Left lung (tissue), 10 donors: ENCODE data around the gene KCNQ1OT1. TPM values are rescaled to one million over a fixed set of nuclear protein-coding genes. Genes with fewer than 3 reads are reported as not detected.

ENCODE experiments used
- ATAC-seq: fragments of 200-7000 bp; cut with Tn5 transposase; one replicate; pipeline ENCODE4 v1.9.1; 2020; ENCODE audit warnings: moderate library complexity
- DNase-seq, 4 donors: peaks; one replicate each; pipeline ENCODE4 v3.0.0-alpha.2; 2013 to 2020
- H3K27ac ChIP-seq, 2 donors: fragments of 200-600 bp; sonication (generic) in 1 of 2; one replicate each; pipeline versions ENCODE4 v1.5.0 to v1.8.0; 2020 to 2021
- H3K27me3 ChIP-seq, 2 donors: fragments of 200-600 bp; sonication (generic) in 1 of 2; one replicate each; pipeline versions ENCODE4 v1.5.0 to v1.8.0; 2020 to 2021
- H3K36me3 ChIP-seq, 2 donors: fragments of 200-600 bp; sonication (generic) in 1 of 2; one replicate each; pipeline versions ENCODE4 v1.5.0 to v1.8.0; 2020 to 2021
- H3K4me1 ChIP-seq, 2 donors: fragments of 200-600 bp; one replicate each; pipeline ENCODE4 v1.8.0; 2021
- H3K4me3 ChIP-seq, 2 donors: fragments of 200-600 bp; sonication (generic) in 1 of 2; one replicate each; pipeline versions ENCODE4 v1.5.0 to v1.8.0; 2020 to 2021; ENCODE audit warnings: mild to moderate bottlenecking in 1 of 2
- H3K9me3 ChIP-seq, 2 donors: fragments of 200-600 bp; sonication (generic) in 1 of 2; one replicate each; pipeline versions ENCODE4 v1.5.0 to v1.8.0; 2020 to 2021
- intact Hi-C, 2 donors: fragments of 100-400 bp; cut with DNase I; formaldehyde crosslinking; loops; one replicate each; pipeline versions ENCODE4 v1.11.2 to v1.14.2; 2022
- polyA plus RNA-seq, 6 donors: library from polyadenylated mRNA; unstranded; fragments of 120-200 nt; gene quantifications; one replicate each; pipeline ENCODE4 v1.2.1, GENCODE V29; 2013; ENCODE audit not compliant: insufficient read length in 6 of 6
- total RNA-seq, 2 donors: library from RNA; stranded (reverse); fragmentation: NEBNext Ultra II Directional; extraction: Animal tissue kit (Norgen Biotek cat#: 25700); gene quantifications; one replicate each; pipeline ENCODE4 v1.2.1, GENCODE V29; 2021
- TF ChIP-seq, protein P1 (sequence below), 2 donors: fragments of 200-600 bp; sonication (generic) in 1 of 2; IDR thresholded peaks; one replicate each; pipeline versions ENCODE4 v1.5.0 to v1.8.0; 2021; ENCODE audit warnings: antibody characterized with exemption in 2 of 2
- donor health status: DM: no; HTN: yes; CAD: no.
- donor health status: DM: no; HTN: no; CAD: no.

Gene KCNQ1OT1
- total and polyA plus RNA-seq, 8 donors, result 1.9 to 2.9 (median 2.7) TPM

GRCh38 chr11:2660357-2660939, 39.3 kb downstream of the KCNQ1OT1 start:
- H3K4me3 ChIP-seq, result no peak overlapping the region
- TF ChIP-seq, protein P1, sequence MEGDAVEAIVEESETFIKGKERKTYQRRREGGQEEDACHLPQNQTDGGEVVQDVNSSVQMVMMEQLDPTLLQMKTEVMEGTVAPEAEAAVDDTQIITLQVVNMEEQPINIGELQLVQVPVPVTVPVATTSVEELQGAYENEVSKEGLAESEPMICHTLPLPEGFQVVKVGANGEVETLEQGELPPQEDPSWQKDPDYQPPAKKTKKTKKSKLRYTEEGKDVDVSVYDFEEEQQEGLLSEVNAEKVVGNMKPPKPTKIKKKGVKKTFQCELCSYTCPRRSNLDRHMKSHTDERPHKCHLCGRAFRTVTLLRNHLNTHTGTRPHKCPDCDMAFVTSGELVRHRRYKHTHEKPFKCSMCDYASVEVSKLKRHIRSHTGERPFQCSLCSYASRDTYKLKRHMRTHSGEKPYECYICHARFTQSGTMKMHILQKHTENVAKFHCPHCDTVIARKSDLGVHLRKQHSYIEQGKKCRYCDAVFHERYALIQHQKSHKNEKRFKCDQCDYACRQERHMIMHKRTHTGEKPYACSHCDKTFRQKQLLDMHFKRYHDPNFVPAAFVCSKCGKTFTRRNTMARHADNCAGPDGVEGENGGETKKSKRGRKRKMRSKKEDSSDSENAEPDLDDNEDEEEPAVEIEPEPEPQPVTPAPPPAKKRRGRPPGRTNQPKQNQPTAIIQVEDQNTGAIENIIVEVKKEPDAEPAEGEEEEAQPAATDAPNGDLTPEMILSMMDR (IDR thresholded peaks at IDR 0.05), result no peak
- DNase-seq, result no peak
- intact Hi-C loops, result no loop called here
- no peak overlapping the region for H3K27ac ChIP-seq
- peaks cover 0 to 21% of the 10 kb centered on the region in 2 donors for H3K36me3 ChIP-seq
- H3K27me3 ChIP-seq, result no peaks in the 10 kb centered on the region
- no peaks in the 10 kb centered on the region for H3K4me1 ChIP-seq
- peaks cover 0 to 15% of the 10 kb centered on the region in 2 donors for H3K9me3 ChIP-seq
- no peak for ATAC-seq

- Histone ChIP-seq H3K9me3 (peaks cover 0 to 22% of the 10 kb centered on the region in 2 donors), H3K4me3 (no peak overlapping the region), H3K4me1 (no peaks in the 10 kb centered on the region), H3K27me3 (no peaks in the 10 kb centered on the region), H3K27ac (no peak overlapping the region), H3K36me3 (peaks cover 0 to 11% of the 10 kb centered on the region in 2 donors)
- no peak for ATAC-seq
- intact Hi-C loops, result no loop called here
- no peak for DNase-seq
- TF ChIP-seq, protein P1 (IDR thresholded peaks at IDR 0.05), result no peak
These were observed 42.0 kb downstream of the KCNQ1OT1 start for GRCh38 chr11:2657697-2658284.

DNA sequence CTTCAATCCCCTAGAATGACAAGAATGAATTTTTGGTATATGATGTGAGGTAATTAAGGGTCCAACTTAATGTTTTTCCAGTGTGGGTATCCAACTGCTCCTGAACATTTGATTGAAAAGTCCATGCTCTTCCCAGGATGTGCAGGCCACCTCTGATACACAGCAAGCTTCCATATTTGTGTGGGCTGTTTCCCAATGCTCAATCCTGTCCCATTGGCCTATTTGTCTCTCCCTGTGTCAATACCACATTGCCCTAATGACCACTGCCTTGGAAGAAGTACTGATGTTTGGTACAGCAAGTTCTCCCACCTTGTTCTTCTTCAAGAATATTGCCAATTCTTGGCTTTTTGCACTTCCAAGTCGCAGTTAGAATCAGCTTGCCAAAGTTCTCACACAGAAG, 42.9 kb downstream of the KCNQ1OT1 start:
- intact Hi-C loops, result no loop called here
- TF ChIP-seq, protein P1 (IDR thresholded peaks at IDR 0.05), result no peak
- no peak for DNase-seq

DNA sequence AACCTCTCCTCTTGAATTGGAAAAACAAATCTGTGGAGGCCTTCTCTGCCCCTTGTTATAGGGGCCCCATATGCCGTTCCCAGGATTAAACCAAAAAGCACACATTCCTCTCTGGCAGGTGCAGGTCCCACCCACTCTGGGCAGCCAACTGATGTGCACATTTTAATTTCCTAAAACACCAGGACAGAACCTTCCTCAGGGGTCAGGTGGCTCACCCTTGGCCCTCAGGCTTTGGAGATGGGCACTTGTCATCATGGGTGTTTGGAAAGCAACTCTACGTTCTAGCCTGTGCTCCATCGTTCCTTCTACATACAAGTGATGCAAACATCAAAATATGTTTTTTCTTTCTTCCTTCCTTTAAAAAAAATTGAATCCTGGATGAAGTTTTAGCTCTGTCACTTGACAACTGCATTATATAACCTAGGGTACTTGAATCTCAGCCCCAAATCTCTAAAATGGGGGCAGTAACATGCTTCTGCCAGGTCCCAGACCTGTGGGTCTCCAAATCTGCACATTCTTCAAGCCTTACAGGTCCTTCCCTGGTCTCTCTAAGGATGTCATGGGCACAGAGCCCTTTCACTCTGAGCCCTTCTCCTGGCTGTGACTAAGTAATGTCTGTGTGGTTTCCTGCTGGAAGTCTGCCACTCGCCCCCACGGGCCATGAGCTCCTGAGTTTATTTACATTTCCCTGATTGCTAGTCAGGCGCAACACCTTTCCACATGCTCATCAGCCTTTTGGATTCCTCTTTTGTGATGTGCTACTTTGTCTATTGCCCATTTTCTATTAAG, 43.8 kb downstream of the KCNQ1OT1 start:
- DNase-seq, result peak in 2 of 4 donors; percentile 13 to 44
- TF ChIP-seq, protein P1 (IDR thresholded peaks at IDR 0.05), result no peak
- Histone ChIP-seq H3K27me3 (no peaks in the 10 kb centered on the region), H3K9me3 (peaks cover 0 to 33% of the 10 kb centered on the region in 2 donors), H3K27ac (no peak overlapping the region), H3K4me3 (no peak overlapping the region), H3K4me1 (no peaks in the 10 kb centered on the region), H3K36me3 (no peaks in the 10 kb centered on the region)
- intact Hi-C loops, result no loop called here
- ATAC-seq, result peak; percentile 60

More for the DNA sequence above, 42.9 kb downstream of the KCNQ1OT1 start:
- Histone ChIP-seq H3K27ac (no peak overlapping the region), H3K4me1 (no peaks in the 10 kb centered on the region), H3K9me3 (peaks cover 0 to 29% of the 10 kb centered on the region in 2 donors), H3K4me3 (no peak overlapping the region), H3K27me3 (no peaks in the 10 kb centered on the region), H3K36me3 (peaks cover 0 to 2% of the 10 kb centered on the region in 2 donors)
- no peak for ATAC-seq
